Vagina (tissue), 2 donors: ENCODE data around the gene SPSB1. TPM values are rescaled to one million over a fixed set of nuclear protein-coding genes. Genes with fewer than 3 reads are reported as not detected.

Experiments used
- DNase-seq, 2 donors: peaks; one replicate each; pipeline ENCODE4 v3.0.0-alpha.2; 2017; ENCODE audit errors: extremely low spot score in 2 of 2
- H3K27ac ChIP-seq: fragments of 200-600 bp; sonication (generic); one replicate; pipeline ENCODE4 v1.5.1; 2019
- H3K27me3 ChIP-seq: fragments of 200-600 bp; sonication (generic); one replicate; pipeline ENCODE4 v1.5.1; 2019
- H3K36me3 ChIP-seq, 2 donors: fragments of 200-600 bp; sonication (generic); one replicate each; pipeline ENCODE4 v1.5.1; 2017 to 2019
- H3K4me1 ChIP-seq: fragments of 200-600 bp; sonication (generic); one replicate; pipeline ENCODE4 v1.5.1; 2019
- H3K4me3 ChIP-seq, 2 donors: fragments of 200-600 bp; sonication (generic); 1 replicate in 1 of 2; 2 replicates in 1 of 2; pipeline ENCODE4 v1.5.1; 2016 to 2019
- H3K9me3 ChIP-seq: fragments of 200-600 bp; sonication (generic); one replicate; pipeline ENCODE4 v1.5.1; 2019
- CTCF ChIP-seq, 3 experiments: fragments of 450-650 bp in 2 of 3; fragments of 200-600 bp in 1 of 3; sonication (generic) in 1 of 3; IDR thresholded peaks; one replicate each; pipeline ENCODE4 v1.5.1; 2017 to 2019; ENCODE audit warnings: antibody characterized with exemption in 3 of 3, mild to moderate bottlenecking in 2 of 3, moderate library complexity in 2 of 3
- POLR2A ChIP-seq, 2 donors: fragments of 450-650 bp; IDR thresholded peaks; one replicate each; pipeline ENCODE4 v1.6.1; 2017; ENCODE audit warnings: antibody characterized with exemption in 2 of 2, mild to moderate bottlenecking in 2 of 2, moderate library complexity in 2 of 2
- POLR2AphosphoS5 ChIP-seq, 2 donors: sonication (generic); formaldehyde crosslinking; IDR thresholded peaks; one replicate each; pipeline ENCODE4 v1.9.0; 2017; ENCODE audit warnings: antibody characterized with exemption in 2 of 2, mild to moderate bottlenecking in 2 of 2, low read depth in 1 of 2; ENCODE audit not compliant: insufficient read depth in 1 of 2
- intact Hi-C: fragments of 100-400 bp; cut with DNase I; formaldehyde crosslinking; loops from one replicate; pipeline ENCODE4 v1.15.1; 2023
- total RNA-seq: library from RNA; depleted of rRNA; stranded (reverse); fragments of >200 nt; gene quantifications from one replicate; pipeline ENCODE4 v1.2.3, GENCODE V29; 2016

The SPSB1 gene
- total RNA-seq, 1 donor from 2014 or later, result 40.0 TPM

GRCh38 chr1:9385801-9386573 is 93.3 kb downstream of the SPSB1 start:
- no peaks in the 10 kb centered on the region for H3K27me3 ChIP-seq
- DNase-seq, result no peak
- no peak overlapping the region for H3K27ac ChIP-seq
- H3K36me3 ChIP-seq, result no peaks in the 10 kb centered on the region
- H3K4me1 ChIP-seq, result peaks cover 30% of the 10 kb centered on the region
- TF ChIP-seq CTCF (IDR thresholded peaks at IDR 0.05) (no peak), POLR2A (IDR thresholded peaks at IDR 0.05) (no peak), POLR2AphosphoS5 (IDR thresholded peaks at IDR 0.05; ENCODE audit: insufficient read depth in 1 of 2, low read depth in 1 of 2) (no peak)
- no peaks in the 10 kb centered on the region for H3K9me3 ChIP-seq
- intact Hi-C loops, result no loop called here
- no peak overlapping the region for H3K4me3 ChIP-seq

DNA sequence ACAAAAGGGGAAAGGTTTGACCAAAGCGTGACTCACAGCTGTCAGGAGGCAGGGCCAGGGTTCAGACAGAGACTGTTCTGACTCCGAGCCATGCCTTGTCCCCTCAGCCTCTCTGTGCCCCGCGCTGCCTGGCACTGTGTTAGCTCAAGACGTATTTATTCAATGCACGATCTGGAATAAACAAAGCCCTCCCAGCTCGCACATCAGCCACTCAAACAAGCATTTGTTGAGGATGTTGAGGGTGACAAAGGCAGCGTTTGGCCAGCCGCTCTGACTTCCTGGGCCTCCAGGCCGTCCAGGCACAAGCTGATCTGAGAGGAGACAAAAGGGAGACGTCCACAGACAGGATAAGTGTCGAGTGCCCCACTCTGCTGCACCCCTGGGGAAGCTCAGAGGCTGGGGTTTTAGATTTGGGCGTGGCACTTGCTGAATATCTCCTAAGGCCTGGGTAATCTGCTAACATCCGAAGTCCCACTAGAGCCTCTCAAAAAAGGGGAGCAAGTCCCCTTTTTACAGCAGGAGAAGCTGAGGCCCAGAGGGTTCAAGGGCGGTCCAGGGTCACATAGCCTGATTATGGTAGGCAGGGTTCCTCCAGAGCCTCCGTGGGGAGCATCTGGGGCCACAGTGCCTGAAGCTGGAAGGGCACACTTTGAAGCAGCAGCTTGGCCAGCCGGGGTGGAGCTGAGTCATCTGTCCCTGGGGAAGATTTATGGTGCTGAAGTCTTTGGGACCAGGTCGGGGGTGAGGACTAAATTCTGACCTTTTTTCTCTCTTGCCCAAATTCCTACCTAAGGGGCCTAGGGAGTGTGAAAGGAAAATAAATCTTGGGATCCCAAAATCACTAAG is 95.9 kb downstream of the SPSB1 start:
- no peak for TF ChIP-seq POLR2AphosphoS5 (IDR thresholded peaks at IDR 0.05; ENCODE audit: insufficient read depth in 1 of 2, low read depth in 1 of 2)
- TF ChIP-seq CTCF (IDR thresholded peaks at IDR 0.05), result no peak
- TF ChIP-seq POLR2A (IDR thresholded peaks at IDR 0.05), result no peak
- DNase-seq, result no peak
- no peak overlapping the region for H3K27ac ChIP-seq
- H3K36me3 ChIP-seq, result no peaks in the 10 kb centered on the region
- no peaks in the 10 kb centered on the region for H3K9me3 ChIP-seq
- H3K4me1 ChIP-seq, result peaks cover 30% of the 10 kb centered on the region
- no peak overlapping the region for H3K4me3 ChIP-seq
- H3K27me3 ChIP-seq, result no peaks in the 10 kb centered on the region
- intact Hi-C loops, result no loop called here

- Histone ChIP-seq H3K4me1 (peaks cover 18% of the 10 kb centered on the region), H3K27me3 (no peaks in the 10 kb centered on the region), H3K27ac (no peak overlapping the region), H3K36me3 (no peaks in the 10 kb centered on the region), H3K4me3 (no peak overlapping the region), H3K9me3 (no peaks in the 10 kb centered on the region)
- intact Hi-C loops, result no loop called here
- no peak for DNase-seq
- TF ChIP-seq POLR2A (IDR thresholded peaks at IDR 0.05) (no peak), CTCF (IDR thresholded peaks at IDR 0.05) (no peak)
These were observed 97.3 kb downstream of the SPSB1 start for GRCh38 chr1:9389968-9390367.

DNA sequence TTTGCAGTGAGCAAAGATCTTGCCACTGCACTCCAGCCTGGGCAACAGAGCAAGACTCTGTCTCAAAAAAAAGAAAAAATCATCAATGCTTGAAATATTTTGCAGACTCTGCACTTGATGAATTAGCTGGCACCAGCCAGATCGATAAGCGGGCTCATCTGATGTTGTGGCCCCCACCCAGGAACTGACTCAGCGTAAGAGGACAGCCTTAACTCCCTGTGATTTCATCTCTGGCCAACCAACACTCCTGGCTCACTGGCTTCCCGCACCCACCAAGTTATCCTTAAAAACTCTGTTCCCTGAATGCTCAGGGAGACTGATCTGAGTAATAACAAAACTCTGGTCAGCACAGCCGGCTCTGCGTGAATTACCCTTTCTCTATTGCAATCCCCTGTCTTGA is 98.9 kb downstream of the SPSB1 start:
- intact Hi-C loops, result no loop called here
- TF ChIP-seq CTCF (IDR thresholded peaks at IDR 0.05) (no peak), POLR2AphosphoS5 (IDR thresholded peaks at IDR 0.05; ENCODE audit: insufficient read depth in 1 of 2, low read depth in 1 of 2) (no peak)
- H3K27me3 ChIP-seq, result no peaks in the 10 kb centered on the region
- H3K9me3 ChIP-seq, result no peaks in the 10 kb centered on the region
- no peak overlapping the region for H3K4me3 ChIP-seq
- no peak for DNase-seq
- no peak overlapping the region for H3K27ac ChIP-seq
- H3K36me3 ChIP-seq, result no peaks in the 10 kb centered on the region
- peaks cover 8% of the 10 kb centered on the region for H3K4me1 ChIP-seq

DNA sequence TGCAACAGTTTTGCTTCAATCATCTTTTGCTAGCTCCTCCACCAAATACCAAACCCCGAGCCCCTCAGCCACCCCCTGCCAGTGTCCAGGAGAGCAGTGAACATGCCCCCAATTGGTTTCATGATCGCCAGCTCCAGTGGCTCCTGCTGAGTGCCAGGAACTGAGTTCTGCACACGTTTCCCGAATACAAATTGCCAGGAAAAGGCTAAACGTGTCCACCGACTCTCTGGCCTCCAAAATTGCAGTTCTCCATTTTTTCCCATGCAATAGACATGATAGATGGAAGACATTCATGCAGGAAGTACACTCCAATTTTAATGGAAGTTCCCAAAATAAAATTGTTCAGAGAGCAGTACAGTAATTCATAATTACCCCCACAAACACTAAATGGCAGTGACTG is 101.3 kb downstream of the SPSB1 start:
- no peak for DNase-seq
- Histone ChIP-seq H3K36me3 (no peaks in the 10 kb centered on the region), H3K9me3 (no peaks in the 10 kb centered on the region), H3K27ac (no peak overlapping the region), H3K27me3 (no peaks in the 10 kb centered on the region), H3K4me1 (peaks cover 14% of the 10 kb centered on the region), H3K4me3 (no peak overlapping the region)
- intact Hi-C loops, result no loop called here
- TF ChIP-seq POLR2AphosphoS5 (IDR thresholded peaks at IDR 0.05; ENCODE audit: insufficient read depth in 1 of 2, low read depth in 1 of 2) (no peak), POLR2A (IDR thresholded peaks at IDR 0.05) (no peak), CTCF (IDR thresholded peaks at IDR 0.05) (no peak)
